Activated CD4-positive, alpha-beta T cell treated with anti-CD3 and anti-CD28 coated beads, Interleukin-2, amount 50 U/mL, for 1 hour (primary cell): ENCODE data around the gene FHL2.
A peak's percentile ranks its signal among the peaks of the same experiment; 100 is the strongest.
"Not testable (repeated sequence)": the region's sequence is repeated elsewhere in the genome, so short reads cannot be mapped to it uniquely, and the experiment has no call there.

Experiments used
- DNase-seq: peaks from one replicate; pipeline ENCODE4 v3.0.0-alpha.2; 2020

The FHL2 gene, protein sequence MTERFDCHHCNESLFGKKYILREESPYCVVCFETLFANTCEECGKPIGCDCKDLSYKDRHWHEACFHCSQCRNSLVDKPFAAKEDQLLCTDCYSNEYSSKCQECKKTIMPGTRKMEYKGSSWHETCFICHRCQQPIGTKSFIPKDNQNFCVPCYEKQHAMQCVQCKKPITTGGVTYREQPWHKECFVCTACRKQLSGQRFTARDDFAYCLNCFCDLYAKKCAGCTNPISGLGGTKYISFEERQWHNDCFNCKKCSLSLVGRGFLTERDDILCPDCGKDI

DNA sequence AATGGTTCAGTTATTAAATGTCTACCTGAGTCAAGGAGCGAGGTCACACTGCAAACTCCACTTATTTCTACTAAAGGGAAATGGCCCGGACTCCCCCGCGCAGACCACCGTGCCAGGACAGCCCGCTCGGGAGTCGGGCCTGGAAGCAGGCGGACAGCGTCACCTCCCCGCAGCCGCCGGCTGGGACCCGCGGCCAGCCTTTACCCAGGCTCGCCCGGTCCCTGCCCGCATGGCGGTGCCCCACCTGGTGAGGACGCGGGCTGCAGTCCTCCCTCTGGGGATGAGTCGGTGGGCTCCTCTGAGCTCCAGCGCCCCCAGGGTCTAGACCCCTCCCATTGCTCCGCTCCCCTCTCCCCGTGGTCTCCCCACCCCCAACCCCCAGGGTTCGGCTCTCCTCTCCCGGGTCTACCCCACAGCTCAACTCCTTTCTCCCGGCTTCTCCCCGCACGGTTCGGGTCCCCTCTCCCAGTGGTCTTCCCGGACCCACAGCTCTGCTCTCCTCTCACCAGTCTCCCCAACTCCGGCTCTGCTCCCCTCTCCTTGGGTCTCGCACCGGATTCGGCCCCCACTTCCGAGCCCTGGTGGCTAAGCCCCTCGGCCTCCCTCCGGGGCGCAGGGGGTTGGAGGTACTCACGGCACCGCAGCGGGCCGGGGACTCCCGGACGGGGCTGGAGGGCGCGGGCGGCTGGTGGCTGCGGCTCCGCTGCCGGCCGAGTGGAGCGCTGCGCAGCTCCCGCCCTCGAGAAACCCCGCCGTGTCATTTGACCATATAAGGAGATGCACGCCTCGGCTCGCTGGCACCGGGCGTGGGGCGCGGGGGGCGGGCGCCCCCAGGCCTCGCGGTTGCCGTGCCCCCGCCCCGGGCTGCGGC lies at the start of gene FHL2:
Gene FHL2, minus strand, starts transcription at position 716 of the 871 bp plus-strand sequence. CDS start 12,535 bp downstream, outside the sequence.
- DNase-seq: peak; percentile 63

DNA sequence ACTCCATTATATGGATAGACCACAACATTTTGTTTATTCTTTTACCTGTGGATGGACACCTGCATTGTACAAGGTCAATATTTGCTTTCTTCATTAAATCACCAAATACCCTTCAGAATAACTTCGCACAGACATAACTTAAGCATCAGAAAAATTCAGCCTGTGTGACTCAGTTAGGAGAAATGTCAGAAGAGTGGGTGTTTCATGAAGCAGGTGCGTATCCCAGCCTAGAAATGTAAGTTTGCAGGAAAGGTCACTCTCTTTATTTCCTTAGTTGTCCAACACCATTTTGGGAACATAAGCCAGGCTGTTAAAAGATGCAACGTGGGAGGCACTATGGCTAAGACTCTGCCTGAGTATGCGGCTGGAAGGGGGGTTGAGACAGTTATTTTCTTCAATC lies 48.6 kb upstream of the FHL2 start:
- no peak for DNase-seq

DNA sequence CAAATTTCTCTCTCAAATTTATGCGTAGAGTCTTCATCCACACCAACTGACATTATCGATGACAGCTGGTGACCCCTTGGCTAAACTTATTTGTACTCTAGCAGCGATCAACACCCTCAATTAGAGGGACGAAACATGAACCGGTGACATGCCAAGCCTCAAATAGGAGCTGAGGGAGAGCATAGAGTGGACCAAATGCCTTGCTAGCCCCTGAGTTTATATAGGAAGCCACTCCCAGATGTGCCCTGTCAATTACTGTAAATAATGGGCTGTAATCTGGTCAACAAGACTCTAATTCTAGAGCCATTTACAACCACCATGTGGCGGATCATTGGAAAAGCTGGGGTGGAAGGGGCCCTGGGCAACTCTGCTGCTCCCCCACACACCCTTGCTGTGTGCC lies 47.6 kb upstream of the FHL2 start:
- DNase-seq: no peak

DNA sequence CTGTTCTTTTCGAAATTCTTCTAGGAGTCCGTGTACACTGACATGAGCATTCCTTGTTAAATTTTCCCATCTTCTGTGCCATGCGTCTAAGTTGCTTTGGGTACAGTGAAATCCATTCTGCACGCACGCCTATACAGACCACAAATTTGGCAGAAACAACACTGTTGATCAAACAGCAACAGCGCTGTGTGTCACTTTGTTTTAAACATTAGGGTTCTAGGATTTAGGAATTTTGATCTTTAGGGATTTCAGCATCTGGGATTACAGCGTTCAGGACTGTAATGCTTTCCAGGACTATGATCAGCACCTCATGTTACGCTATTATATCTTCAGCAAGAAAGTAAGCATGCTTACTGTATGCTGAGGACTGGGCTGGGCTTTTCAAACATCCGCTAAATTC lies 47.1 kb upstream of the FHL2 start:
- DNase-seq: no peak

DNA sequence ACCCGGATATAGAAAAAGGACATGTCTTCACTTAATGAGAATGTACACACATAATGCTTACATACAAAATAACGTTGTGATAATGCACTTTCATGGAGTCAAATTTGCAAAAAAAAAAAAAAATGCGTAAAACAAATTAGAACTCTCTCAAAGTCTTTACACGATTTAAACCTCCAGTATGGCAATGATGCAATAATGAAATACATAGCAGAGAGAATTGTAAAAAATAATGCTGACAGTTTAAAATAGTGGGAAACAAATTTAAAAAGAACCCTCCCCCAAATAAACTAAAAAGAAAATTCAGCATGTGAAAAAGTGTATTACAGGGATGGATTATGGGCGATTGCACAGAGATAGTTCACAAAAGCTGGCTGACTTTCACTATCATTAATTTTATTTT lies 46.6 kb upstream of the FHL2 start:
- DNase-seq: no peak

DNA sequence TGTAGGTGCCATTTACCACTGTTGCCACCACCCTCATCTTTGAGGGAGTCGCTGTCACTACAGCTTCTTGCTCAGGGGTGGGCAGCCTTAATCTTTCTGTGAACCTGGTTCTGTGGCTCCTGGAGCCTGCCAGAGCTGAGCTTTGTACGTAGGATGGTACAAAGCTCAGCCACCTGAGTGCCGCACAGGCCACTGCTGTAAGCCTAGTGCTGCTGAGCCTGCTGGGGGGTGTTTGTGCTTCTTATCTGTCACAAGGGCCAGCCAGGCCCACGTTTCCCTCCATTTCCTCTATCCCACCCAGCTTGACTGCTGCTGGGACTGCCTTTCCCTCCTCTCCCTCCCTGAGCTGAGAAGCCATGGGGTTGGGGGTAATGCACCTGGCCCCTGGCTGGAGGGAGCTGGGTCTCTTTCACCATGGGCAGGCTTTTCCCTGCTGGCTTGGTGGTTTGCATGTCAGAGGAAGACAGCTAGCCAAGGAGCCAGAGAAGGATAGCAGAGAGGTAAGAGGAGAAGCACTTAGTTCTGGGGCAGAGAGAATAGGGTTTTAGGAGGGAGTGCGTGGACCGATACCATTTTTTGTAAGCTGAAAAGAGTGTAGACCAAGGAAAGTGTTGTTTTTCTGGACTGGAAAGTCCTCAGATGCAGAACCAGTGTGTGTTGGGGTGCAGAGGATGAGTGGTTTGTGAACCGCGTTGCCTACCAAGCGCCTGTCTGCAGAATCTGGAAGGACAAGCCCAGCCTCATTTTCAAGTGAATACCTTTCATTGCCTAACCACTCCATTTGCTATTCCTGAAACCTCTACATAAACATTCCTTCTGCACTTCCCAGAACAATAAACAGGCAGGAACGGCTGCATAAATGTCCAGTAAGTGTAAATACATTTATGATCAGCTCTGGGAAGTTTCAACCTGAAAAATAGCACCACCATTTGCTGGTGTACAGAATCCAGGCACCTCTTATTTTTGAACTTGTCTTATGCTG lies 45.1 kb upstream of the FHL2 start:
- DNase-seq: no peak

DNA sequence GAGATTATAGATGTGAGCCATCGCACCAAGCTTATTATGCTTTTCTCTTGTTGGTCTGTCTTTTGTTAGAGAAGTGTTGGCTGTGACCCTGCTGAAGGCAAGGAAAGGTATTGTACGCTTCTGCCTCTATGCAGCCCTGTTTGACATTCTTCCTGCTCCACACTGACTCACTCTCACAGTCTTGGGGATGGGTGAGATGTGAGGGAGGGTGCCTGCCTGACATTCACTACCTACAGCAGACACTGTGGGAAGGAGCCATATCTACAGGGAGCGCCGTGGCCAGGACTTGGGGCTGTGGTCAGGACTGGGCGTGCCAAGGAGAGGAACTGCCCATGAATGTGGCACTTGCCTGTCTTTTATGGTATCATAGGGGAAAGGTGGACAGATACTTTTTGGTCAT lies 43.9 kb upstream of the FHL2 start:
- no peak for DNase-seq

DNA sequence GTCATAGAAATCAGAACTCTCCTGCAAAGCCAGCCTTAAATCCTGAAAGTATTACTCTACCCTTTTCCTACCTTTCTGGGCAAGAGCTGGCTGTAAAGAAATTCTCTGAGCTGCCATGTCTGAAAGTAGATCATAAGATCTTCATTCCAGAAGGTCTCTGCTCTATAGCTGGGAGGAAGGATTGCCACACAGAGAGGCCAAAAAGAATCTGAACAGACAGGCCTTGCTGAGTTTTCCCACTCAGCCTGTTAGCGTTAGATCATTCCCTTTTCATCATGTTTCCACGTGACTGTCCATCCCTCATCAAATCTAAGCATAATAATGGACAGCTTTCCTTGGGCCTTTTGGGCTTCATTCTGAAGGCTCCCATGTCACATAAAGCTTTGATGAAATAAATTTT lies 43.2 kb upstream of the FHL2 start:
- no peak for DNase-seq

DNA sequence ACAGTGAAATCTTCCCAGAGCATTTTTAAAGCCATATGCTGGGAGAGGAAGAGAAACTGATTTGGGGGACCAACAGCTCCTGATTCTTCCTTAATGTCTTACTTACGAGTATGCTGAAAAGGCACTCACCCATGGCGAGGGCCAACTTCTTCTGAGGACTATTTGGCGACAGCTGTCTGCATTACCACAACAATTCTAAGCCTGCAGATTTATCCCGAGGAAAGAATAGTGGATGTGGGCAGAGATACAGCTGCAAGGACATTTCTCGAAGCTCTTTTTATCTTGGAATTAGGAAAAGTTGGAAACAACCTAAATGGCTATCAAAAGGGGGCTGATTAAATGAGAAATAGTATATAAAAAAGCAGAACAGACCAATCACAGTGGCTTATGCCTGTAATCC lies 40.3 kb upstream of the FHL2 start:
- no peak for DNase-seq

DNA sequence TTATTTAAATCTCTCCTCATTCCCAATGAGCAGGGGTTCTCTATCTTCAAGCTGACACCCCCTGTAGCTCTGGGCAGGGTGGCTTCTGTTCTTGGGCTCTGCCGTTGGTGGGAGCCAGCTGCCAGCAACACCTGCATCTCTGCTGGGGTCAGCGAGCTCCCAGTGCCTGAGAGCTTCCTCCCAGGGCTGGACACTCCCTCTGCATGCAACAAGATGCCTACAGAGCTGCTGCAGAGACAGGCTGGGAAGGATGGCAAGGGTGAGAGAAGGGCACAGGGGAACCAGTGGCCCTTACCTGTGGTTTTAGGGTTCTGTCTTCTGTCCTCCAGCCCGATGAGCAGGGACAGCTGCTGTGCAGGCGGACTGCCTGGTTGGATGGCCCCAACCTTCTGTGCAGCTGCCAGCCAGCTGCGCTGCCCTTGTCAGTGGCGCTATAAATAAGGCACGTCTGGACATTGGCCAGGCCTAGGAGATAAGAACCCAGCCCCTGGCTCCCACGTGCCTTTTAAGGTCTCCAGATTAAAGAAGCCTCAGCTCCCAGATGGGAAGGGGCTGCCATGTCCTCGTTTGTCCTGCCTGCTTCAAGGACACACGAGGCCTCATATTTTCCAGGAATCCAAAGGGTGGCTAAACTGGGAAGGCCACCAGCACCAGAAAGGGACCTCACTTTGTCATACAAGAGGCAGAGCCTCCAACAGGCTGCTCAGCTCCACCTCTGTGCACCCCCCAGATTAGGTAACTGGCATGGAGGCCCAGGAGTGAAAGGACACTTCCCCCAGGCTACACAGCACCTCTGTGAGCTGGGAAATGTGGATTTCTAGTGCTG lies 39.5 kb upstream of the FHL2 start:
- DNase-seq: no peak

DNA sequence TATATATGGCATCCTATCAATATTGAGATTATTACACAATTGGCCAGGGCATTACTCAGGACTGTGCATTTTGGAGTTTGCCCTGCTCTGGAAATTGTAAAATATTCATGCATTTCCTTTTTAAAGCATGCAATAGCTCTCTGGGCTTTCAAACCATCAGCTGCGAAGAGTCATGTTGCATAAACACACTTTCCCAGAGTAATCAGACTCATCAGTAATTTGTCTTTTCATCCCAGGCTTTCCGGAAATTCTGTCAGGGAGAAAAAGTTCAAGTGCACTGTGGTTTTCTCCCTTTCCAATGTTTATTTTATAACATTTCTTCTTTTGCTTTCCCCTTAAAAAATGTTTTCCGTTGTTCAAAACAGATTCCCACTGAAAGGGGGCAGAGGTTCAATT lies 38.9 kb upstream of the FHL2 start:
- no peak for DNase-seq

DNA sequence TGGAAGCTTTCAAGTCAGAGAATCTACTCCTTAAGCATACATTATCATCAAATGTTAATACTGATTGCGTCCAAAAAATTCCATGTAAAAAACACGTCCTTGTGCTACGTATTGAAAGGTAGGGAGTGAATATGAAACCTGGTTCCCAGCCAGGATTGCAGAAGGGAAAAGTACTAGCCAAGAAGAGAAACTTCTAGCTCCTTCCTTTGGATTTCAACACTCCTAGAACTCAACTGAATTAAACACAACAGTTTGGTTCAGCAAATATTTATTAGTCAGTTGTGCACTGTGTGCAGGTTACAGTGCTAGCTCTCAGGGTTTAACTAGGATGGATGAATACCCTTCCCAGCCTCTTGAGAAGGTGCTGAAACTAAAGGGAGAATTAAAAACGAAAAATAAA lies 33.9 kb upstream of the FHL2 start:
- no peak for DNase-seq

DNA sequence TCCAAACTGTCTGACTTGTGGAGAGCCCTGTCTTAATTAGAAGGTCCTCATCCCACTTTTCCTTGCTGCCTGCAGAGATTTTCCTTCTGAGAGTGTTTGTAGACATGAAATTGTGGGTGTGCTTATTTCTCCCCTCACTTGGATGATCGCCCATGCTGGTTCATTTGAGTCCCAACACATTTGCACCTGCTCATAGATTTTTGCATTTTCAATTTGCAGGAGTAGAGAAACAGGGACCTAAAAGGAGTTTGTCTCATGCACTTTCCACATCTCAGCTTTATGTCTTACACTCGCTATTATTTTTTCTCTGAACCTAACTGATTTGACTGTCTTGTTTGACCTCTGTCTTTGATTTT lies 33.2 kb upstream of the FHL2 start:
- DNase-seq: no peak

DNA sequence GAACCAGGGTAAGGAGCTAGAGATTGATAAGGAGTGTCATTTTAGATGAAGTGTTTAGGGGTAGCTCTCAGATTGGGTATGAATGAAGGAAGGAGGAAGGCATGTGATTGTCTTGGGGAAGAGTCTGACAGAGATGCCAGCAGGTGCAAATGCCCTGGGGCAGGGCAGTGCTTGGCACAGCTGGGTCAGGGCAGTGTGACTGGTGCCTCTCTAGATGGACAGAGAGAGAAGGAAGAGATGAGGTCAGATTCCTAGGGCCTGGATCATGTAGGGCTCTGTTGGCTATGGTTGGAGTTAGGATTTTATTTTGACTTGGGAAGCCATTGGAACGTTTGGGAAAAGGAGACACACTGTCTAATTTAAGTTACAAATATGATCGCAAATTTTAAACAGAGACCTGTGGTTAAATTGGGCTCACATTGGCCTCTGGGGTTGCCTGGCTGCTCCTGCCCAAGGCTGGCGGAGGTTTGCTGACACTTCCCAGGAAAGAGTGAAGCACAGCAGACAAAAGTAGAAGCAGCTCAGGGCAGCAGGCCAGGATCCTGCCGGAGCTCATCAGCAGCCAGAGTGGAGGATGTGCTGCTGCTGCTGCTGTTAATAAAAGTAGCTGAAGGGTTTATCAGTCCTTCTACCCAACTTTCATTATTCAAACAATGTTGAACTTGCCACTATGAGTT lies 32.7 kb upstream of the FHL2 start:
- no peak for DNase-seq

DNA sequence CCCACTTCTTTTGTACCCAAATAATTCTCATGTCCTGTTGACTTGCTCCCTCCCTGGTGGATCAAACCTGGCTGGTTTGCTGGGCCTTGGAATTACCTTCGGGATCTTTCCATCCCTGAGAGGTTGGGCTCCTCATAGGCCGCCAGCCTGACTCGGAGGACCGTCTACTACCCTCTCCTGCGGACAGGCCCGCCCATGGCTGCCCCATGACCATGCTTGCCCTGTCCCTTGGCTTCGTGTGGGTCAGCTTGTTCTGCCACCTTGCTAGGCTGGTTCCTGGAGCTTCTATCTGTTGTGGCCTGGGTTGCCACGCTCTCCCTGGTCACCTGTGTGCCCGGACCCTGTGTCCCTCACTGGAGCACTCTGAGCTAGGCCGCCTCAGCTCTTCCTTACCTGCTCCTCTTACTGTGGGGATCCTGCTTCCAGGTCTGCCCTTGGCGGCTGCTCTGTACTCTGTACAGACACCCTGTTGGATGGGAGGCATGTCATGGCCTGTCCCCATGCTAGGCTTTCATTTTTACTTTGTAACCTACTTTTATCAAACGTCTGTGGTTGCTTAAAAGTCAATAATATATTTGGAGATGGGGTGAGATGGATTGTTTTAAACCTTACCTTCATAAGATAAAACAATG lies 29.7 kb upstream of the FHL2 start:
- no peak for DNase-seq

DNA sequence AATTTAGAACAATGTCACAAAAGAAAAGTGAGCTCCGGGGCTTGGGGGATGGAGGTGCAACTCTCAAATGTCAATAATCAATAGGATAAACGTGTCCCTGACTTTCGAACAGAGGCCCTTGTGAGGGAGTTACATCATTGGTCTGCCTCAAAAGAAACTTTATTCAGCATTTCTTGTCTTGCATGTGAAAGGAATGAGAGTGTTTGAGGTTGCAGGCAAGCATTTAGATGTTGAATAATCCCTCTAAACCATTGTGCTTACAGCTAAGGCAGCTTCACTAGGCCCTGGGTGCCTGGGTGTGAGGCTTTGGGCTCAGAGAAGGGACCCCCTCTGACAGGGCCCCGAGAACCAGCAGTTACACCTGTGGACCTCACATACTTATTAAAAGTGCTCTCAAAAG lies 28.6 kb upstream of the FHL2 start:
- no peak for DNase-seq

DNA sequence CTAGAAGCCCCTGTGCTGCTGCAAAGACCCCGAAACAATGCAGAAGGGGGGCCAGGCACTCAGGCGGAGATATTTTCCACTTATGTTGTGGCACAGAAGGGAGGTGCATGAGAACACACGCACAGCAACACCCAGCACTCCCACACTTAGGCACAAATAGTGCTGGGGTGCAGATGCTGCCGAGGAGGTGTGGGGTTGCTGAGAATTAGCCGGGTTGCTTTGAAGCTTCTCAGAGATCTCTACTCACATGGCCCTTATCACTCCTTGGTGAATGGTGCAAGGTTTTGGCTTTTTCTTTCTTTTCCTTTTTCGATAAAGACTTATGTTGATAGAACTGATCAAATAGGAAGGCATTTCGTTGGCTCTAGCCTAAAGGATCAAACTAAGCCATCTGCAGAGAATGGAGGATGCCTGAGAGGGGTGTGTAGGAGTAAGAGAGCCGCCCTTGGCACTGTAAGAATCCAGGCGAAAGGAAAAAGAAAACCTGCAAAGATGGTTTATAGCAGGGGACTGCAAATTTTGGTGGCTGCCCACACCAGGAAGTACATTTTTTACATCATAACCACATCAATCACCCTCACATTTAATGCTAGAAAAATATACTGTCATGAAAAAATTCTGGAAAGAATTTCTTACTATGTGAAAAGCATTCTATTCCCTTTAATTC lies 27.9 kb upstream of the FHL2 start:
- DNase-seq: no peak

DNA sequence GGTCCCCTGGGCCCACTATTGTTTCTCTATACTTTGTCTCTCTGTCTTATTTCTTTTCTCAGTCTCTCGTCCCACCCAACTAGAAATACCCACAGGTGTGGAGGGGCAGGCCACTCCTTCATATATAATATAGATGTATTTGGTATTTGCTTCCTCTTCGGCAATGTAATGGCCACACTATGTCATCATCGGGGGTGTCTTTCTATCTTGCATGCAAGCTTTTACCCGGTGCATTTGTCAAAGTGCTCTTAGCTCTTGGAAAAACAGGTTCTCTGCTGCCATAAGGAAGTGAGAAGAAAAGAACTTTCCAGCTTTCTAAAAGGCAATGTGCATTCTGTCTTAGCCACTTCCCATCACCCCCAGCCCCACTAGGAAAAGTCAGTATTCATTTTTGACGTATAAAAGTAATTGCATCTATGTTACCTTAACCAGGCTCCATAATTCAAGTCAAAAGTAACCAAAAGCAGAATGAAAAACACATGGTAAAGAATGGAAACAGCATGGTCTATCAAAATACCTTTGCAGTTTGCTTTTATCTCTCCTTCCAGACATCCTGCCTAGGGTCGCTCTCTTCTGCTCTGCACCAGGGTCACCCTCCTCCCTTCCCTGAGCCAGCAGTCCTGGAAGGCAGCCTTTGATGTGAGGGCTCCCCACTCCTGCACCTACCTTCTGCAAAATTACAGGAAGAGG lies 27.2 kb upstream of the FHL2 start:
- DNase-seq: no peak

DNA sequence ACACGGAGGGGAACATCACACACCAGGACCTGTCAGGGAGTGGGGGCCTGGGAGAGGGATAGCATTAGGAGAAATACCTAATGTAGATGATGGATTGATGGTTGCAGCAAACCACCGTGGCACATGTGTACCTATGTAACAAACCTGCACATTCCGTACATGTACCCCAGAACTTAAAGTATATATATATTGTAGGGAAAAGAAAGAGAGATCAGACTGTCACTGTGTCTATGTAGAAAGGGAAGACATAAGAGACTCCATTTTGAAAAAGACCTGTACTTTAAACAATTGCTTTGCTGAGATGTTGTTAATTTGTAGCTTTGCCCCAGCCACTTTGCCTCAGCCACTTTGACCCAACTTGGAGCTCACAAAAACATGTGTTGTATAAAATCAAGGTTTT lies 26.0 kb upstream of the FHL2 start:
- DNase-seq: not testable (repeated sequence)

DNA sequence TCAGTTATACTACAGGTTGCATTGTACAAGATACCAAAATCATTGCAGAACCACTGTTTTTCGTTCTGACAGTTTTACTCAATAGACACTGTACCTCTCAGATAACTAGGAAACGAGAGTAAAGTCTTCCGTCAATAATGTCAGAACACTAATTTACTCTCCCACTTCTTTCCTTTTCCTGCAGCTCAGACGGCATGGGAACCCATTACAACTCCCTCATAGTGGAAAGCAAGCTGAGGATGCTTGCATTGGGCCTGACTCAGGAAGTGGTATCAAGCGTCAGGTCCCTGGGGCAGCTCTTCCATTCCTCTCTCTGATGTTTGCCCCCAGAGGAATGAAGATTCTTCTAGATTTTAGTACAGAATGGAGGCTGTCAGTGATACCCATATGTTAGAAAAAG lies 23.9 kb upstream of the FHL2 start:
- no peak for DNase-seq
